ENCODE results near the gene MYMK.

The MYMK gene

DNA sequence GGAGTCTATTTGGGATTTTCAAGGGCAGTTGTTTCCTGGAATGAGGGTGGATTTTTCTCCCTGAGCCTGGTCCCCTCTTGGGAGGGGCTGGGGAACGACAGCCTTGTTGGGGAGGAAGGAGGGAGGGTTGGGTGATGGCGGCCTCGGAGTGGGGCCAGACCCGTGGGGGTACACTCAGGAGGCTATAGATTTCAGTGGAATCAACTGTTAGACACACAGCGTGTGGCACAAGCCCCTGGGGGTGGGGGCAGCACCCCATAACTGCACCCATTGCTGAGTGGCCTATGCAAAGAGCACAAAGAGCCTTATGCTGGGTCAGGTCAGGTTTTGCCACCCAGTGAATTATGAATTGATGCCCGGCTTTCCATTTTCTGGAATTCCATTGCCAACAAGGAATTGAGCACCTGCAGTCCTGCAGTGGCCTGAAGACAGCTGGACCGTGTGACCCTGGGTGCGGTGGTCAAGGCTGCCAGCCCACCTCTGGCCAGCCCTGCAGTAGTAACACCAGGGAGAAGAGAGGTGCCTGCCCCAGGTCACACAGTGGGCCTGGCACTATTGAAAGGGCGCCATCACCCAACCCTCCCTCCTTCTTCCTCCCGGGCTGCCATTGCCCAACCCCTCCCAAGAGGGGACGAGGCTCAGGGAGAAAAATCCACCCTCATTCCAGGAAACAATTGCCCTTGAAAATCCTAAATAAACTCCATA is 8.4 kb downstream of the MYMK start:
- DNase-seq: no peak

DNA sequence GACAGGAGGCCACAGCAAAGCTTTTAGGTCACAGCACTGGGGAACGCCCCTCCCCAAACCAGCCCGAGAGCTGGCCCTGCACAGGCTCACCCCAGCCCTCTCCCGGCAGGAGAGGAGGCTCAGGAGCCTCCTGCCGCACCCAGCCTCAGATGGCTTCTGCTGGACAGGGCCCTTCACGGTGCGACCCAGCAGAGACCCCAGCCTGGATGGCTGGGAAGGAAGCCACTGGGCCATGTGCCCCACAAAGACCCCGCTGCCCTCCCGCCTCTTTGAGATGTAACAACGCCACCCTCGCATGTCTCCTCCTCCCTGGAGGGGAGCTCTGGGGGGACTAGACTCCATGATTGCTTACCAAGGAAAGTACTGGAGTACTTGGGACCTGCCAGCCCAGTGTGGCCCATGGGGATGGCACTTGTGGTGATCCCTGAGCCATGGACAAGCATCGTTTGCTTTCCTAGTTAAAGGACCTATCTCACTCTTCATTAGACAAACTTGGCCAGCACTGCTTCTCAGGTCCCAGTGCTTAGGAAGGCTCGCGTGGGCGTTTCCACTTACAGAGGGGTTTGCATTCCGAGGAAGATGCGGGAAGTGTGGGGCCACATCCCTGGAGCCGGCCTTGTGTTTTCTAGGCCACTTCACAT is 9.0 kb downstream of the MYMK start:
- DNase-seq: no peak

DNA sequence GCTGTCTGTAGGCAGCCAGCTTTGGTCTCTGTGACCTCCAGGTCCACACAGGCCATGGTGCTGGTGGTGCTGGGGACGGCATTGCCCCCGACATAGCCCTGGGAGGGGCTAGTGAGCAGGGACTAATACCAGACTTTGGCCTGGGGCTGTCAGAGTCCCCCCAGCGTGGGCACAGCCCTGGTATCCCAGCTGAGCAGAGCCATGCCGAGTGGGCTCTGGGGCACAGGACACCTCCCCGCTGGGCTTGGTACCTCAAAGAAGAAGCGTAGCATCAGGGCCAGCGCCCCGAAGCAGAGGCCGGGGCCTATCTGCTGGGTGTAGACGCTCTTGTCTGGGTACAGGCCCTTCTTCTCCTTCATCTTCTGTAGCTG is 9.5 kb downstream of the MYMK start:
- DNase-seq: no peak

DNA sequence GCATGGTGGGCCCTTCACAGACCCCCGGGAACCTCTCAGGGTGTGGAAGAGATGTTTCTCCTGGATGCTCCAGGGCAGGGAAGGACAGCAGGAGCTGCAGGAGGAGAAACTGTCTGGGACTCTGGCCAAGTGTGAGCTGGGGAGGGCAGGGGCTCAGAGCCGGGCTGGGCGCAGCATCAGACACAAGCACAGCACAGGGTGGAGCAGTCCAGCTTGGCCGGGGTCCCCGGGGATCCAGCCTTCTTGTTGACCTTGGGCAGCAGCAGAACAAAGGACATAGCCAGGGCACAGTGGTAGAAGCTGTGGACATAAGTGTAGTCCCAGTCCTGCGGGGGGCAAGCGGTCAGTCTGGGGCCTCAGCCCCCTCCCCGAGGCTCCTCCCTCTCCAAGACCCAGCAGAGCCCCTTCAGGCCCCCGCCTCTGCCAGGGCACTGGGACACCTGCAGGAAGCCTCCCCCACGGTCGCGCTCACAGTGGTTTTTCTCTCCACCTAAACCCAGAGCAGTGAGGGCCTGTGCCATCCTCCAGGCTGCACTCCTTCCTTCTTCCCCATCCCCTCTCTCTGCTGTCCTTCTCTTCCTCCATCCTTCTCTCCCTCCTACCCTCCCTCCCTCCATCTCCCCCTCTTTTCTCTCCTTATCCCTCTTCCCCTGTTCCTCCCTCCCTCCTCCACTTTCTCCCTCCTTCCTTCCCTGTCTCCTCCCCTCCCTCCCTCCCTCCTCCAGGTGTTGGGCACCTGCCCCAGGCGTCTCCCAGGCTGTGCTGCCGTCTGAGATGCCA is 10.1 kb downstream of the MYMK start:
- DNase-seq: no peak

DNA sequence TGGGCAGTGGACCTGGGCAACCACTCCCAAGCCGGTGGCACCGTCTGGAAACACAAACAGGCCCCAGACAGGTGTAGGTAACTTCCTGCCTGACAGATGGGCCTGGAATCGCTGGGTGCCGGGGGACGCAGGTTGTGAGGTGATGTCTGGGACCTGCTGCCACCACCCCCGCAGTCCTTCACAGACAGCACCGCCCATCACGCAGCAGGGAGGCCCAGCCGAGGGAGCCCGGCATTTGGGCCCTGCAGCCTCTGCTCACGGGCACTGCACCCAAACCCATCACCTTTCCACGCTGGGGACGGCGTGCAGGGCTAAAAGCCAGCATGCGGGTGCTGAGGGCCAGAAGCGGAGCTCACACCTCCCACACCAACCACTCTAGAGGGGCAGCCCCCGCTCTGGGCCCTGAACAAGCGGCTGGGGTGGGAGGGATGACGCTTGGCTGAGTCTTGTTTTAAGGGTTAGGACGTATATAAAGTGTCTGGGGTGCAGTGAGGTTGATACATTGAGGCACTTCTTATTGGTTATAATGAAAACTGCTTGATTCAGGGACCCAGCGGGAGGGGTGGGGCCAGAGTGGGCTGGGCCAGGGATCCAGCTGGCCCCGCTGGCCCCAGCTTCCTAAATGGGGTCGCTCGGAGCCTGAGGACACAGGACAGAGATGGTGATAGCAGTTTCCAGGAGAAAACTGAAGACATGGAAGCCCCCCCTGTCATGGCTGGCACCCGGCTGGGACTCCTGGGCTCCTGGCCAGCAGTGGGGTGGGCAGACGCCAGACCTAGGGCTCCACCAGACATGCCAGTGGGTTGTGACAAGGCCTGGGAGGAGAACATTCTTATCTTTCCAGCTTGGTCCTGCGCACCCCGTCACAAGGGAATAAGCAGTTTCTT is 11.3 kb downstream of the MYMK start:
- DNase-seq: no peak

DNA sequence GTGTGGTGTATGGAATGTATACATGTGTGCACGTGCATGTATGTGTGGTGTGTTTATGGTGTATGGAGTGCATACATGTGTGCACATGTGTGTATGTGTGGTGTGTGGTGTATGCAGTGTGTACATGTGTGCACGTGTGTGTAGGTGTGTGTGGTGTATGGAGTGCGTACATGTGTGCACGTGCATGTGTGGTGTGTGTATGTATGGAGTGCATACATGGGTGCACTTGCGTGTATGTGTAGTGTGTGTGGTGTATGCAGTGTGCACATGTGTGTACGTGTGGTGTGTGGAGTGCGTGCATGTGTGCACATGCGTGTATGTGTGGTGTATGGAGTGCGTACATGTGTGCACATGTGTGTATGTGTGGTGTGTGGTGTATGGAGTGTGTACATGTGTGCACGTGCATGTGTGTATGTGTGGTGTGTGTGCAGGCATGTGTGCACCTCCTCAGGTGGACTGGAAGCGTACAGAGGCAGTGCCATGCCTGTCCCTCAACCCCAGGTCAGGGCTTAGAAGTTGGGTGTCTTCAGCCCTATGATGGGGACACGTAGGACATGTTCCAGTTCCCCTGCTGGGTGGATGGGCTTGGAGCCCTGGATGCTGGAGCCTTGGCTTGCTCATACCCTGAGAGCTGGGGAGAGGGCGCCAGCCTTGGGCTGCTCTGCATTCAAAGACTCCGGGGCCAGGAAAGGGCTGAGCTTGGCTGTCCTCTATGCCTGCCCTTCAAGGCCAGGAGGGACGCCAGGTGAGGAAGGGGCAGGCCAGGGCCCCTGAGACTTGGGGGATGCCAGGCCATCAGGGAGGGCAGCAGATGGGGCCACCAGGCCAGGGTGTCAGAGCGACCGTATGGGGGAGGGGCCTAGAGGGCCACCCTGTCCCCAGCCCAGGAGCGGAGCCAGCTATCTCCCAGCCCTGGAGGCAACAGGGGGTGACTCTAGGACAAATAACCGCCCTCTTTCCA is 12.2 kb downstream of the MYMK start:
- no peak for DNase-seq

DNA sequence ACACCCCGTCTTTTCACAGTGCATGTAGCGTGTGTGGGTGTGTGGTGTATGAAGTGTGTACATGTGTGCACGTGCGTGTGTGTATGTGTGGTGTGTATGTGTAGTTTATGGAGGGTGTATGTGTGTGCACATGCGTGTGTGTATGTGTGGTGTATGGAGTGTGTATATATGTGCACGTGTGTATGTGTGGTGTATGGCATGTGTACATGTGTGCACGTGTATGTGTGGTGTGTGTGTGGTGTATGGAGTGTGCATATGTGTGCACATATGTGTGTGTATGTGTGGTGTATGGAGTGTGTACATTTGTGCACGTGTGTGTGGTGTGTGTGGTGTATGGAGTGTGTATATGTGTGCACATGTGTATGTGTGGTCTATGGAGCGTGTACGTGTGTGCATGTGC is 13.2 kb downstream of the MYMK start:
- no peak for DNase-seq

DNA sequence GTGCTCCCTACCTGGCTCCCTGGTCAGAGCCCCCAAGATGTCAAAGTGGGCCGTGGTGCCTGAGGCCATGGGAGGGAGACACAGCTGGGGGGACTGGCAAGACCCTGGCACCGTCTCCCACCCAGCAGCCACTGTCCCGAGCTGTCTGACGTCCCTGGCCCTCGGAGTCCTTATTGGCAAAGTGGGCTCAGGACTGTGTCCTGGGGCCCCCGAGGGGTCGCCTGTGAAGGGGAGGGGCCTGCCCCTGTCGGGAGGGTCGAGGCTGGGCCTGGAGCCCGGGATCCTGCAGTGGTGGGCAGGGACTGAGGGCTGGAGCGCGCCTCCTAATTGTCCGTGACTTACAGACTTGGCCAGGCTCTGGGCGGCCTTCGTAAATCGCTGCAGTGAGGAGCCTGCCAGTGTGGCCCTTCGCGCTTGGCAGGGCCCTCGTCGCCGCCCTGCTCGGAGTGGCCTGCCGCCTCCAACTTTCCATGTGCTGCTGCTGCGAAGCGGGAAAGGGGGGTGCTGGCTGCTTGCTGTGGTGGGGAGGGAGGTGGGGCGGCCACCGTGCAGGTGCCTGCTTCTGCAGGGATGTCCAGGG is 13.7 kb downstream of the MYMK start:
- no peak for DNase-seq

DNA sequence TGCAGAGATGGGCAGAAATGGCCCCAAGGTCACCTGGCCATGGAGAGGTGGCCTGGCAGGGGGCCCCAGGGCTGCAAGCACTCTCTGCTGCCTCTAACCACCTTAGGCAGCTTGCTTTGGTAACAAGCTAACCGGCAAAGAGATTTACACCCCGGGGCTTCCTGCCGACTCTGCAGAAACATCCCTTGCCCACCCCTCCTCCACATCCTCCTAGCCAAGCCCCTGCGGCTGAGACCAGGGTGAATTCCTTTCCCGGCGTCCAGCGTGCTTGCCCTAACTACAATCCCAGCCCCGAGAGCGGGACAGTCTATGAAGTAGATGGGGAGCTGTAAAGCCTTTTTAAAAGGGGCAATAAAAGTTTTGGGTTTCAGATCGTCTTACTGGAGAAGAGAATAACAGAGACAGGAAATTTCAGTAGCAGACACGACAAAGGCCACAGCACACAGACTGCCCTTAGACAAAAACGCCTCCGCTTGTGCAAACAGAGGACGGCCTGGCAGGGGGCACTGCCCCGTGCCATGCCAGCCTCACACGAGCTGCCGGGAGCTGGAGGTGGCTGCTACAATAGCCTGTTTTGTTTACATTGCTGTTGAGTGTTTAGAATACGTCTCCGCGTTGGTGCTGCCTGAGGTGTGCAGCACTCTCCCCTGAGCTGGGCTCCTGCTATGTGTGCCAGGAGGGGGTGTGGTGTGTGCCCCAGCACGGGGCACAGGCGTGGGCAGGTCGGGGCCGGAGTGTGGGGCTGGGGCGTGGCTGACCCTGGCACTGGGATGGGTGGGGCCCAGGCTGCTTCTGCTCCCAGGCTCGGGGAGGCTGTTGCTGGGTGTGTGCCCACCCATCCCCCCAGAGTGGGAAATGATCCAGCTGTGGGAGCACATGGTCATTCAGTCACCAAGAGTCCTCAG is 15.3 kb downstream of the MYMK start:
- no peak for DNase-seq

DNA sequence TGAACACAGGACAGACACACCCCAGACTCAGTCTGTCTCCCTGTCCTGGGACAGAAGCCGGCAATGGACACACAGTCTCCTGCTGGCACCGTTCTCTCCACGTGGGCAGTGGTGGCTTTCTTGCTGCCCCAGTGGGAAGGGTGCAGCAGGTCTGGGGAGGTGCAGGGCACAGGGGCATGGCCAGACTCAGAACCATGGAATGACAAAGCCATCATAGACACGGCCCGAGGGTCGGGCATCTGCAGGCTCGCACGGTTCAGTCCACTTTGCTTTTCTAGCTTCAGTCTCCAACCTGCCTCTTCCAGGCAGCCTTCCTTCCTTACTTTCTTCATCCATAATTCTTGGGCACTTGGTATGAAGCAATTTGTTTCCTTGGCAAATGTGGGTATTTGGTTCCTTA is 16.7 kb downstream of the MYMK start:
- no peak for DNase-seq

DNA sequence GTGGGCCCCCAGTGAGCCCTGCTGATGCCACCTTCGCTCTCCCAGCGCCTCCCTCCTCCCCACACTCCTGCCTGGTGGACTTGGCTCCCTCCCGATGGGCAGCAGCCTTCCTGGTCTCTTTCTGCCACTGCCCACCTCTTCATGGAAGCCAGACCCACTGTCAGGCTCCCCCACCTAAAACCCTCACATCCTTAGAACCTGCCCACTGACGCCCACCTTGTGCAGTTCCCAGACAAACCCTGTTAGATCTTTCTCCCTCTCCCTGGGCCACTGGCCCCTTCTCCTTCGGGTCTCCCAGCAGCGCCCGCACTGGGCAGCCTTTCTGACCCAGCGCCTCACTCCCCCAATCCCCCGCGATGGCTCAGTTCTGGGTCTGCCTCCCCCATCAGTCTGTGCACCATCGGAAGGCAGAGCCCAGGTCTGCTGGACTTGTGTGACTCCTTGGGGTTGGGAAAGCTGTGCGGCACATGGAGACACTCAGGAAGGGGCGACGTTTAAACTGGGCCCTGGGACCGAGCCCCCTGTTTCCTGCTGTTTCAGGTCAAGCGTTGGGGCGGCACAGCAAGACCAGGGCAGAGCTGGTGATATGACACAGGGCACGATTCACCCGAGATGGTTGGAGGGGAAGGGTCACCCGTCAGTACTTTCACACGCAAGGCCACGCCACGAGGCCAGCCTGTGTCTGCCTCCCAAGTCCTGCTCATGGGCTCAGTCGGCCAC is 17.4 kb downstream of the MYMK start:
- no peak for DNase-seq

DNA sequence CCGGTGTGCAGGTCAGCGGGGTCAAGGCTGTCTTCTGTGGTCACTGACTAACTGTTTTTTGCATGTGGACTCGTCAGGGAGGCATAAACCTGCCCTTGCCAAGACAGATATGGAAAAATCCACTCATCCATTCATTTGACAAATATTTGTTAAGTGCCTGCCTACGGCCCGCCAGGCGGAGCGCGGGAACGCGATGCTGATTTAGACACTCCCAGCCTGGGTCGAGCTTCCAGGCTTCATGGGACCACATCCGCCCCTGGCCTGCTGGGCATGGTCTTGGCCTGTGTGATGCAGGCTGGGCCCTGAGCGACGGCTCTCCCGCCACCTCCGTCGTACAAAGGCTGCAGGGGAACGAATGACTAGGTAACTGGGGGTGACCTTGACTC is 18.1 kb downstream of the MYMK start:
- no peak for DNase-seq

DNA sequence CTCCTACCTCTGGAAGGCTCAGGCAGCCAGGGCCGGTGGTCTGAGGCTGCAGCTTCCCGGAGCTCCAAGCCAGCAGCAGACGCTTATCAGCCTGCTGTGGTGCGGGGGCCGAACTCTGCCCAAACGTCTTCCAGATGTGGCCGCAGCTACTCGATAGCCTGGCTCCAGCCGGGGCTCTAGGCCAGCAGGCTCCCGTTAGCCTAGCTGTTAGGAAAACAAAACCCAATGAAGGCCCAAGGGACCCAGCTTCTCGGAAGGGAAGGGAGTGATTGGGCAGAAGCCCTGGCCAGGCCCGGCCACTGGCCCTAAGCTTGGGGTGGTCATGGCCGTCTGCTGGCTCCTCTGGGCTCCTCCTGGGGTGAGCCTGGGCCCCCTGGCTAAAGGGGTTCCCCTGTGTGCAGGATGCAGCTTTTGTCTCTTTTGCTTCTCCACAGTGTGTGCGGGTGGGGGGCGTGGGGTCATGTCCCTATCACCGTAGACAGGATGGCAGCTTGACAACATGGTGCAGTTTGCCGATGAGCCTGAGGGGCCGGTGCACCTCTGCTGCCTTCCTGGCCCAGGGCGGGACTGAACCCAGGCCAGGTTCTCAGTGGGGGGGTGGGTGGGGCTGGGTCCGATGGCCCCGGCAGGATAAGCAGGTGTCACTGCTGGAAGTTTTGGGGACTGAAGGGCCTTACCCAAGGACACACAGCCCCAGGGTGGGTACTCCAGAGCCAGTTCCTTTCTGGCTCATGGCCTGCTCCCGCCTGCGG is 18.7 kb downstream of the MYMK start:
- no peak for DNase-seq

DNA sequence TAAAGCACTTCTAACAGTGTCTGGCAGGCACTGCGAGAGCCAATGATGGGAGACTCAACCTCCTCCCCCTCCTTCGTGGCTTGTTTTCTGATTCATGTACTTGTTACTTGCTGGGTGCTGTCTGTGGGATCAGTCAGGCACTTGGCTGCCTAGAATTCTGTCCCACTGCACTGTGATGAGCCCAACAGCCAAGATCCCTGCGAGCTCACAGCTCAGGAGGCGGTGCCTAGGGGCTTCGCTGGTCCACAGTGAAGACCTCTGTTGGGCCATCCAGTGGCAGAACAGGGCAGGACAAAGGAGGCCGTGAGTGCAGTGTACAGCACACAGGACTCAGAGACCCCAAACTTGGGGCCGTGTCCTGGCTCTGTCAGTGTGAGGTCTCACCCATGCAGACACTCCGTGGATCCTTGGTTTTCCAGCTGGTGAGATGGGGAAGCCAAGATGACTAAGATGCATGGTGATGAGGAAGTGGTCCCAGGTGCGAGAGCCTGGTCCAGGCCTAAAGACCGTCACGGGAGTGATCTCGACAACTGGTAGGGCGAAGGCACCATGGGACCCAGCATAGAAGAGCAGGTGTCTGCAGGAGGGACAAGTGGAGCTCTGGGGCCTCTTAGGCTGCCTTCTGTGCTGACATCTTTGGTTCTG is 19.5 kb downstream of the MYMK start:
- DNase-seq: no peak

DNA sequence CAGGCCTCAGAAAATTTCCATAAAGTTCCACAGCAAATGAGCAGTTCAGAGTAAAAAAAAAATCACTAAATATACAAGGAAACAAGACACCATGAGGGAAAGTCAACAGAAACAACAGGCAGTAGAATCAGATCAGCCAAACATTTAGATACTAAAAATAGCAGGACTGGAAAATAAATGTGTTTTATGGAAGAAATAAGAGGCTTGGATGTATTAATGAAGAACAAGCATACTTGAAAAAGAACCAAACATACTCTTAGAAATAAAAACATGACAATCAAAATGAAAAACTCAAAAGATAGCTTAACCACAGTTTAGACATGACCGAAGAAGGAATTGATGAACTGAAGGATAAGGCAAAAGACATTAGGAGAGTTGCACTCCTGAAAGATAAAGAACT is 22.6 kb downstream of the MYMK start:
- DNase-seq: no peak

DNA sequence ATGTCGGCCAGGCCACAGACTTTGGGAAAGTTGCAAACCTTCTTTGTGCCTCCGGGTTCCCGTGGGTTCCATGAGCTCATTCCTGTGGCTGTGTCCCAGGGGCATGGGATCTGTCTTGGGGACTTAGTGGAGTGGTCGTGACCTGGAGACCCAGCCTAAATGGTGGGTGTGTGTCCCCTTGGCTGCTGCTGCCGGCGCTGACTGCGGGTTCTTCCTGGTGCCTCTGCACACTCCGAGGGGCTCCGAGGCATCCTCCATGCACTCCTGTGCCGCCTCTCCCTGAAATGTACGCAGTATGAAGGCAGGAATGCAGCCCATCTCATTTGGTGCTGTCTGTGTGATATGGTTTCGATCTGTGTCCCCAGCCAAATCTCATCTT is 24.9 kb downstream of the MYMK start:
- DNase-seq: no peak

DNA sequence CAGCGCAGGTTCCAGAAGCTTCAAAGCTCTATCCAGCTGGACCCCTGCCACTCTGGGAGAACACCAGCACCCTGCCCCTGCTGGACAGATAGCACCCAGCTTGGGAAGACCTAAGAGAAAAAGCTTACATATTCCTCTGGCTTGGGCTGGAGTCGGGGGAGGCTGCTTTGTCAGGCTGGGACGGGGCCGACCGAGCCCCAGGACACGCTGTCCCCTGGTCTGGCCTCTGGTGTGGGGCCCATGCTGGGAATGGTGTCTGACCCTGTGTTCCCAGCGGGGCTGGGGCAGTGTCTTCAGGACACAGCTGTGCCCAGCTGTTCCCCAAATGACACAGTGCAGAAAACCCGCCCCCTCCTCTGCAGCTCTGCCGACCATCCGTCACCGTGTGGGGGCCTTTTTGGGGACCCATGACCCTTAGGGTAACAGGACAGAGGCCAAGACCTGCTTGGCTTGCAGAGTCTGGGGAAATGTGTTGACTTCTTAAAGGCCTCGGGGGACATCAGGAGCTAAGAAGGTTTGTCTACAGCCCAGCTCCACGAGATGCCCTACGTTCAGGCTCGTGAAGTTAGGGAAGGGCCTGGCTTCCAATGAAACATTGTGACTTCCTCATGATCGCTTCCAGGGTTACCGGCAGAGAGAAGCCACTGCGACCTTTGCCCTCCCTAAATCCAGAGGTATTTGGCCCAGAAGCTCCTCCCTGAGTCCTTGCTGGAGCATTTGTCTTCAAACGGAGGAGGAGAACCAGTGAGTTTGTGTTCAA is 25.4 kb downstream of the MYMK start:
- DNase-seq: no peak

All from SW 1271 (cell line).